ENCODE results near the gene RXFP2.
A peak's percentile ranks its signal among the peaks of the same experiment; 100 is the strongest.

RXFP2 gene

DNA sequence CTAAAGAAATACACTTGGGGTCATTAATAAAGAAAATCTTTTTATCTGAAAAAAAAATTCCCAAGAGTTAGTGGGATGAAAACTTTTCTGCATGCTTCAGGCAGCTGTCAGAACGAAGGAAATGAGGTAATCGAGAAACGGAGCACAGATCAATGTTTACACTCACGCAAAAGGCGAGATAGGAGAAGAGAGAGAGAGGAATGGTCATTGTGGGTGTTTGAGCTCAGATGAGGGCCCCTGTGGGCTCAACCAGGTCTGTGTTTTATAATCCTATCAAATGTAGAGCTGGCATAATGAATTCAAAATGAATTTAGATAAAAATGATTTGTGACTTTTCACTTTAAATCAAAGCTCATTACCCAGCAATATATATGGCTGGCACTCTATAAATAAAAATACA, 6.3 kb upstream of the RXFP2 start:
- Histone ChIP-seq H3K4me3 (ENCODE audit: low read length) (no peak overlapping the region), H3K4me1 (ENCODE audit: low read length) (no peaks in the 10 kb centered on the region), H3K9me3 (replicated peaks; ENCODE audit: insufficient read depth, low read length) (no peaks in the 10 kb centered on the region), H3K27me3 (replicated peaks; ENCODE audit: insufficient read depth, low read length) (no peaks in the 10 kb centered on the region), H4K20me1 (ENCODE audit: insufficient read depth, low read length) (no peaks in the 10 kb centered on the region), H3K4me2 (ENCODE audit: low read depth, low read length) (no peak overlapping the region), H3K27ac (ENCODE audit: low read length) (no peak overlapping the region), H3K9me2 (replicated peaks; ENCODE audit: insufficient read depth, low read length) (no peaks in the 10 kb centered on the region), H3K79me2 (ENCODE audit: low read length) (no peaks in the 10 kb centered on the region), H3K36me3 (replicated peaks; ENCODE audit: insufficient read depth, low read length) (no peaks in the 10 kb centered on the region), H2AFZ (ENCODE audit: low read length) (no peak overlapping the region), H3F3A (ENCODE audit: insufficient read depth, low read length) (no peaks in the 10 kb centered on the region), H3K9ac (ENCODE audit: low read length) (no peak overlapping the region)
- TF ChIP-seq, protein P1, sequence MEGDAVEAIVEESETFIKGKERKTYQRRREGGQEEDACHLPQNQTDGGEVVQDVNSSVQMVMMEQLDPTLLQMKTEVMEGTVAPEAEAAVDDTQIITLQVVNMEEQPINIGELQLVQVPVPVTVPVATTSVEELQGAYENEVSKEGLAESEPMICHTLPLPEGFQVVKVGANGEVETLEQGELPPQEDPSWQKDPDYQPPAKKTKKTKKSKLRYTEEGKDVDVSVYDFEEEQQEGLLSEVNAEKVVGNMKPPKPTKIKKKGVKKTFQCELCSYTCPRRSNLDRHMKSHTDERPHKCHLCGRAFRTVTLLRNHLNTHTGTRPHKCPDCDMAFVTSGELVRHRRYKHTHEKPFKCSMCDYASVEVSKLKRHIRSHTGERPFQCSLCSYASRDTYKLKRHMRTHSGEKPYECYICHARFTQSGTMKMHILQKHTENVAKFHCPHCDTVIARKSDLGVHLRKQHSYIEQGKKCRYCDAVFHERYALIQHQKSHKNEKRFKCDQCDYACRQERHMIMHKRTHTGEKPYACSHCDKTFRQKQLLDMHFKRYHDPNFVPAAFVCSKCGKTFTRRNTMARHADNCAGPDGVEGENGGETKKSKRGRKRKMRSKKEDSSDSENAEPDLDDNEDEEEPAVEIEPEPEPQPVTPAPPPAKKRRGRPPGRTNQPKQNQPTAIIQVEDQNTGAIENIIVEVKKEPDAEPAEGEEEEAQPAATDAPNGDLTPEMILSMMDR (IDR thresholded peaks at IDR 0.05; ENCODE audit: low read length) = no peak
- TF ChIP-seq EZH2 (optimal IDR thresholded peaks at IDR 0.05; ENCODE audit: low read depth, low read length) = no peak
- TF ChIP-seq EZH2phosphoT487 (IDR thresholded peaks at IDR 0.05; ENCODE audit: low read length) = no peak
- no peak for DNase-seq

DNA sequence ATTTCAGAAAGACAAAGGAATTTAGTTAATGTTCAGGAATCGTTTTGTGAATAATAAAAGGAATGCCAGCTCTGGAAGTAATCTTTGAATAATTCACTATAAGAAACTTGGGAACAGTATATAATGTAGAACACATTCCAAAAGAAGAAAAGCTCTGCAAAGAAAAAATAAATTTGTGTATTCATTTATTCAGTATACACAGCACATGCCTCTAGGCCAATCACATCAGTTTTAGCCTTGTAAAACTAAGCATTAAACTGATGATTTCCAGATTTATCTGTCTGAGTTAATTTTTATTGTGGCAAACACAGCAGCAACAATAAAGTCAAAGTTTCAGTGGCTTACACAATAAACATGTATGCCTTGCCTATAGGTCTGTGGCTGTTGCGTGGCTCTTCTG, 5.7 kb upstream of the RXFP2 start:
- no peaks in the 10 kb centered on the region for H3K4me1 ChIP-seq (ENCODE audit: low read length)
- no peak overlapping the region for H3K9ac ChIP-seq (ENCODE audit: low read length)

DNA sequence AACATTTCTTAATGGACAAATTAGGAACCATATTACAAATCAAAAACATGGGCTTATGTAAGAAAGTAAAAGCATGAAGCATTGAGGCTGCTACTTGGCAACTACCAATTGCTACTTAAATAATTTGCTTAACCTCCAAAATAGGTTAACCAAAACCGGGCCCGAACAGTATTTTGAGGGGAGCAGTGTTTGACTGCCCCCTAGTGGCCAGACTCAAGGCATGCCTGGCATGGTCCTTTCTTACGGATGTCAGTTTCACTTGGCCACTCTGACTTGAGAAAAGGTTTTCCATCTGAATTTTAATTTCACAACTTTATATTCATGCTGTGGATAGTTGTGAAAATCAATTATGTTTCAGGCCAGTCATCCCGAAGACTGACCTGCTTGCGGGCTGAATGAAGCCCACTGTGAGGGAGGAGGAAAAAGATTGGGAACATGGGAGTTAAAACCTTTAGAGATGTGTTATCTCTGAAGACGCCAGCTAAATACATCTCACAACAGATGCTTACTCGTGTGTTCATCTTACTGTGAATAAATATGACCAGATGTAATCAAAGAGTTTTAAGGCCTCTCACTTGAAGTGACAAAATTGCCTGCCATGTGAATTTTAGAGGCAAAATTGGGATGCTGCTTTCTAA, 2.9 kb downstream of the RXFP2 start:
- no peaks in the 10 kb centered on the region for H3K36me3 ChIP-seq (replicated peaks; ENCODE audit: insufficient read depth, low read length)
- no peaks in the 10 kb centered on the region for H3K9me3 ChIP-seq (replicated peaks; ENCODE audit: insufficient read depth, low read length)
- no peaks in the 10 kb centered on the region for H3K79me2 ChIP-seq (ENCODE audit: low read length)
- H3F3A ChIP-seq (ENCODE audit: insufficient read depth, low read length) = no peaks in the 10 kb centered on the region
- H3K9ac ChIP-seq (ENCODE audit: low read length) = no peak overlapping the region
- H3K27ac ChIP-seq (ENCODE audit: low read length) = no peak overlapping the region
- H3K27me3 ChIP-seq (replicated peaks; ENCODE audit: insufficient read depth, low read length) = no peaks in the 10 kb centered on the region
- DNase-seq = peak; percentile 50
- H2AFZ ChIP-seq (ENCODE audit: low read length) = no peak overlapping the region
- H4K20me1 ChIP-seq (ENCODE audit: insufficient read depth, low read length) = no peaks in the 10 kb centered on the region
- TF ChIP-seq, protein P1 (IDR thresholded peaks at IDR 0.05; ENCODE audit: low read length) = peak; percentile 81
- no peak for TF ChIP-seq EZH2 (optimal IDR thresholded peaks at IDR 0.05; ENCODE audit: low read depth, low read length)
- H3K4me2 ChIP-seq (ENCODE audit: low read depth, low read length) = peak overlapping the region; percentile 43; the same call in 1 of the 2 replicates
- H3K4me1 ChIP-seq (ENCODE audit: low read length) = no peaks in the 10 kb centered on the region
- H3K4me3 ChIP-seq (ENCODE audit: low read length) = no peak overlapping the region
- H3K9me2 ChIP-seq (replicated peaks; ENCODE audit: insufficient read depth, low read length) = no peaks in the 10 kb centered on the region

More for the DNA sequence above, 5.7 kb upstream of the RXFP2 start:
- Histone ChIP-seq H3K9me2 (replicated peaks; ENCODE audit: insufficient read depth, low read length) (no peaks in the 10 kb centered on the region), H2AFZ (ENCODE audit: low read length) (no peak overlapping the region), H4K20me1 (ENCODE audit: insufficient read depth, low read length) (no peaks in the 10 kb centered on the region), H3K4me3 (ENCODE audit: low read length) (no peak overlapping the region), H3K79me2 (ENCODE audit: low read length) (no peaks in the 10 kb centered on the region), H3K27me3 (replicated peaks; ENCODE audit: insufficient read depth, low read length) (no peaks in the 10 kb centered on the region), H3K9me3 (replicated peaks; ENCODE audit: insufficient read depth, low read length) (no peaks in the 10 kb centered on the region), H3K27ac (ENCODE audit: low read length) (no peak overlapping the region), H3F3A (ENCODE audit: insufficient read depth, low read length) (no peaks in the 10 kb centered on the region), H3K4me2 (ENCODE audit: low read depth, low read length) (no peak overlapping the region), H3K36me3 (replicated peaks; ENCODE audit: insufficient read depth, low read length) (no peaks in the 10 kb centered on the region)
- no peak for DNase-seq
- TF ChIP-seq EZH2 (optimal IDR thresholded peaks at IDR 0.05; ENCODE audit: low read depth, low read length) (no peak), EZH2phosphoT487 (IDR thresholded peaks at IDR 0.05; ENCODE audit: low read length) (no peak)
- TF ChIP-seq, protein P1 (IDR thresholded peaks at IDR 0.05; ENCODE audit: low read length) = no peak

Data from MM.1S (cell line).